Left colon (tissue), 2 donors: ENCODE results near the gene PDE4D. TPM values are rescaled to one million over a fixed set of nuclear protein-coding genes. Genes with fewer than 3 reads are reported as not detected.
A peak's percentile ranks its signal among the peaks of the same experiment; 100 is the strongest.

Experiments
- ATAC-seq: fragments of 200-7000 bp; cut with Tn5 transposase; one replicate; pipeline ENCODE4 v1.9.1; 2020; ENCODE audit warnings: mild to moderate bottlenecking, moderate library complexity
- DNase-seq, 2 donors: peaks; one replicate each; pipeline ENCODE4 v3.0.0-alpha.2; 2020
- intact Hi-C, 2 donors: fragments of 100-400 bp; cut with DNase I in 1 of 2; cut with micrococcal nuclease in 1 of 2; formaldehyde crosslinking; loops; one replicate each; pipeline versions ENCODE4 v1.11.2 to v1.14.0; 2022; cut with DNase I, micrococcal nuclease
- total RNA-seq, 2 donors: library from RNA; stranded (reverse); fragmentation: NEBNext Ultra II Directional; extraction: Animal tissue kit (Norgen Biotek cat#: 25700); gene quantifications; one replicate each; pipeline ENCODE4 v1.2.1, GENCODE V29; 2021
- donor health status: DM: no; HTN: no; CAD: no.
- donor health status: DM: yes; HTN: yes; CAD: no.

The PDE4D gene
- total RNA-seq, 2 donors from 2014 or later, result 50.6 to 67.8 TPM

DNA sequence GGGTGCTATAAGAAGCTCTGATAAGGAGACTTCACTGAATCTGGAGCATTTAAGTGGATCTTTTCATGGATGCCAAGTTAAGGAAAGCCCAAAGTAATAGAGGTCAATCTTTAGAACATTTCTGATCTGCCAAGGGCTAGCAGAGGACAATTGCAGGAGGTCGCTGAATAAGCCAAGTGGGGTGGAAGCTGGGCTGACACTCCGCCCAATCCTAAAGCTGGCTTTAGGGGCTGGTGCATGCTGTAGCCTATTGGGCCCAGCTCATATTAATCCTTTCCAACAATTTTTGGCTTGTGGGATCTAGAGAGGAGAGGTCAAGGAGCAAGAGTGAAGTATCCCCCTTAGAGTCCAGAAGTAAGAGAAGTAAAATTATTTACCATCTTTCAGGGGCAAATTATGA, 784.1 kb downstream of the PDE4D start:
- ATAC-seq, result no peak
- intact Hi-C loops, result no loop called here
- DNase-seq, result no peak

GRCh38 chr5:59107692-59108091, 785.8 kb downstream of the PDE4D start:
- ATAC-seq (no peak), DNase-seq (no peak)
- intact Hi-C loops, result no loop called here

DNA sequence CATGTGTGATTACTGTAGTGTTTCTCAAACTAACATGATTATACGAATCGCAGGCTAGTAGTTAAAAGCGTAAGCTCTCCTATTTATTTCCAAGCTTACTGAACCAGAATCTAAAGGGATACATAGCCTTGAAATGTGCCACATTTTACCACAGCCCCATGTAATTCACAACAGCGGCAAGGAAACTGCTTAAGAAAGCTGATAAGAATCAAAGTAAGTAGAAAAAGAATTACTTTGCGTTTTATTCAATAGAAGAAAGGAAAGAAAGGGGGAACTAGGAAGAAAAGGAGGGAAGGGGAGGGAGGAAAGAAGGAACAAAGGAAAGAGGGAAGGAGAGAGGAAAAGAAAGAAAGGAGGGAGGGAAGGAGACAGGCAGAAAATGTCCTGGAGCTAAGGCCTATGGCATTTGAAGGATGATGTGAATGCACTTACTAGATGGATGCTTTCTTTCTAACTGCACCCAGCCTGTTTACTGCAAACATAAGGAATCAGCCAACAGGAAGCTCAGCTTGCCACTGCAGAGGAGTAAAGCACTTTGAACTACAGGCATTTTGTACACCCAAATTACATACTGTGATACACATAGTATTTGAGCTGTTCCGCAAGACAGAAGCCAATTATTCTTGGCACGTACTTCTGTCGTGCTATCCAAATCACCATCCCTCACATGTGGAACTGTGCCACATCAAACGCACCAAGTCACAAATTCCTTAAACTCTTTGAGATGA, 789.0 kb downstream of the PDE4D start:
- ATAC-seq, result no peak
- intact Hi-C loops, result no loop called here
- no peak for DNase-seq

DNA sequence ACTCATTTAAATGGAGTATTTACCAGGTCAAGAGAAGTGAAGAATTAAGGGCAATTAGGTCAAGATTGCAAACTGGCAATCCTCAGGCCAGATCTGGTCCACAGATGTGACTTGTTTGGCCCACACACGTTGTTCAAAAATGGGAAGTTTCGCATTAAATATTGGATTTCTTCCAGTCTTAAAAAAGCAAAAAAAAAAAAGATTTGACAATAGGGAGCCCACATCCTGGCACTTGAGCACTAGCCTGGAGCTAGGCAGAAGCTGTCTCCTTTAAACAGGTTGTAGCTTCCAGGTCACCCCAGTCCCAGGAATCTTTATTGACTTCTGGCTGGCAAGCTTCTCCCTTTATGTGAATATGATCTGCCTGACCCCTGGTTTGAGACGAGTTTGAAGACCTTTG, 790.2 kb downstream of the PDE4D start:
- DNase-seq (no peak), ATAC-seq (no peak)
- intact Hi-C loops, result no loop called here

GRCh38 chr5:59102437-59102836, 791.1 kb downstream of the PDE4D start:
- no peak for DNase-seq
- intact Hi-C loops, result no loop called here
- no peak for ATAC-seq

GRCh38 chr5:59100875-59101274, 792.7 kb downstream of the PDE4D start:
- DNase-seq, result no peak
- intact Hi-C loops, result no loop called here
- ATAC-seq, result no peak

DNA sequence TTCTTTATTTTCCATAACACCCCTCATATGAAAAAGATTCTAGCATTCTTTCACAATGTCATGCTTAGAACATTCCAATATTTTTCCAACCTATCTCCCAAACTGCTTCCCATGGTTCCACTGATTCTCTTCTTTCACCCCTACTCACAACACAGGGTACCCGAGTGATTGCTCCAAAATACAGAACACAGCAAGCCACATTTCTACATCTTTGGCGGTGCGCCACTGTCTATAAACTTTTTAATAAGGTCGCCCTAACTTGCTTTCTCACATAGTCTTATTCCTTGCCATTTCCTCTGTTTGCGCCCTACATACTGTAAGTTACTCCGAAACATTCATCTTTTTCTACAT, 793.6 kb downstream of the PDE4D start:
- DNase-seq, result no peak
- ATAC-seq, result no peak
- intact Hi-C loops, result no loop called here

GRCh38 chr5:59099270-59099994, 794.1 kb downstream of the PDE4D start:
- DNase-seq, result no peak
- ATAC-seq, result peak; percentile 94
- intact Hi-C loops, result no loop called here

- DNase-seq (no peak), ATAC-seq (no peak)
- intact Hi-C loops, result no loop called here
Measured at GRCh38 chr5:59098743-59099142, 794.8 kb downstream of the PDE4D start.

DNA sequence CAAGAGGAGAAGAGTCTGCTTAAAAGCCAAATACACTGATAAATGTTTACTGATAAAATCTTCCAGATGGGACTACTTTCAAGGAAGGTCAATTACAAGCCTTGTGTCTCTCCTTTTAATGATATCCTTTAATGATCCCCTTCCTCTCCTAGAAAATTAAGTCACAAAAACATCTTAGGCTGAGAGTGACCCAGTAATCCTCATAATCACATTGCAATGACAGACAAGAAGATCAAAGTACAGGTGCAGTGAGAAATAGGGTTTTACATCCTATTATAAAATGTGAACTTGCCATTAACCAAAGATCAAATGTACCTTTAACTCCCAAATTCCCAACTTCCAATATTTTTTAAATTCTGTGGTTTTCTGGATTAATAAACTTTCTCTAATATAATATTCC, 795.8 kb downstream of the PDE4D start:
- no peak for DNase-seq
- intact Hi-C loops, result no loop called here
- peak; percentile 39 for ATAC-seq

GRCh38 chr5:59097116-59097515, 796.4 kb downstream of the PDE4D start:
- intact Hi-C loops, result no loop called here
- no peak for ATAC-seq
- no peak for DNase-seq

DNA sequence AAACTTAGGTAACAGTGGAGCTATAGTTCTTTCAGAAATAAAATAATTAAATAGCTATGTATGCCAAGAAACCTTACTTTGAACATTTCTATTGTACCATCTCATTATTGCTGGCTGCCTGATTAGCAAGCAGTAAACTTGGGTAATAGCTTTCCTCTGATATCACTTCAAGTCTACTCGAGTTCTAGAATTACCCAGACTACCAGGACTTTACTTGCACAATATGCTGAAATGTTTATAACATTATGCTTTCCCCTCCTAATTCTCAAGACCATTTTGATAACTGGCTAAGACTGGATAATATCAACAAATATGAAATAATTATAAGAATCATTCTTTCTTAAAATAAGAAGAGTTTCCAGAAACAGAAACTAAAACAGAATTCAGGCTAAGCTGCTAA, 798.0 kb downstream of the PDE4D start:
- ATAC-seq, result no peak
- no peak for DNase-seq
- intact Hi-C loops, result no loop called here

DNA sequence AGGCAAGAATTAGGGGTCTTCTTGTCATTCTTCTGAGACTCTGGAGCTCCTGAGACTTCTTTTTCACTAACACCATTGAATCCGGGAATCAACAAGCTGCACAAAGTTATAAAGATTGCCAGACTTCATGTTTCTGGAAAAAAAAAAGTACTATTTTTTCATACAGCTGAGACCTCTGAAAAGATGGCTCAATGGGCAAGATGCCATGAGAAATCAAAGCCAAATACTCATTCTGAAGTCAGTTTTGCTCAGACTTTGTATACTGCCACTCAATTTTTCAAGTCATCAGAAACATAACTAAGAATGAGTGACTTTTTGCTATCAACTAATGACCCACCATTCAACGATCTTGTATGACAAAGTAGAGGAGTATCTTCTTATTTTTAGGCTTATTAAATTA, 798.7 kb downstream of the PDE4D start:
- ATAC-seq, result no peak
- intact Hi-C loops, result no loop called here
- no peak for DNase-seq

- intact Hi-C loops, result no loop called here
- DNase-seq (no peak), ATAC-seq (no peak)
Measured at GRCh38 chr5:59093329-59093728, 800.2 kb downstream of the PDE4D start.

GRCh38 chr5:59092758-59093157, 800.8 kb downstream of the PDE4D start:
- intact Hi-C loops, result no loop called here
- ATAC-seq (no peak), DNase-seq (no peak)

DNA sequence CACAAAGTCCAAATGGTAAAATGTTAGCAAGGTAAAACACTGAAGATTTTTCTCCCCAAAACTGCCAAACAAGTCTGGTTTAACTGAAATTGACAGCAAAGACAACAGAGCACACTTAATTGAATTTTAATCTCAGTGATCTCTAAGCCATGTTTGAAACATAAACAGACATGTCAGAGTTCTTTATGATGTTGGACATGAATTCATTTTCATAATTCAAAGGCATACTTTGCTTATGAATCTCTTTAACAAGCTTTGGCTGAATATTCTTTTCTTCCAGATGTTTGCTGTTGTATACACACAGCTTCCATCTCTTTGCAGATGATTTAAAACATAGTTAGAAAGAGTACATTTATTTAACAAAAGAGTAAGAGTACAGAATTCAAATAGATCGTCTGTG, 801.6 kb downstream of the PDE4D start:
- ATAC-seq (no peak), DNase-seq (no peak)
- intact Hi-C loops, result no loop called here

- no peak for DNase-seq
- intact Hi-C loops, result no loop called here
- ATAC-seq, result no peak
Measured at GRCh38 chr5:59090323-59090722, 803.2 kb downstream of the PDE4D start.

DNA sequence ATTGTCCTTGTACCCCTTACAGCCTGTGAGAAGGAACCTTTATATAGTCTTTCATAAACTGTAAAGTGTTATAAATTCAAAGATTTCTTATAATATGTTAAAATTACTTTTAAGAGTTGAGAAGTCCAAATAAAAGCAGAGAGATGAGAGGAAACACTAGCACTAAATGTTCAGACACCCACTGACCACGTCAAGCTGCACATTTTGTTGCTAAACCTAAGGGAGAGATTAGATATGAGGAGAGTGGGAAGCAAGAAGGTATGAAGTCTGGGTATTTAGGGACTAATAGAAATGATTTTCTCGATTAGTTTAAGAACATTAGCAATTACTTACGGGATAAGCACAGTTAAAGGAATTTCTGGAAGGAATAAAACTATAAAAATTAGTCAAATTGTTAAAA, 803.8 kb downstream of the PDE4D start:
- no peak for ATAC-seq
- DNase-seq, result no peak
- intact Hi-C loops, result no loop called here

DNA sequence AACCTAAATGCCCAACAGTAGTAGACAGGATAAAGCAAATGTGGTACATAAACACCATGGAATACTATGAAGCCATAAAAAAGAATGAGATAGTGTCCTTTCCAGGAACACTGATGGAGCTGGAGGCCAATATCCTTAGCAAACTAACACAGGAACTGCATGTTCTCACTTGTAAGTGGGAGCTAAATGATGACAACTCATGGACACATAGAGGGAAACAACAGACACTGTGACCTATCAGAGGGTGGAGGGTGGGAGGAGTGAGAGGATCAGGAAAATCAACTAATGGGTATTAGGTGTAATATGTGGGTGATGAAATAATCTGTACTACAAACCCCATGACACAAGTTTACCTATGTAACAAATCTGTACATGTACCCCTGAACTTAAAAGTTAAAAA, 805.0 kb downstream of the PDE4D start:
- DNase-seq, result no peak
- intact Hi-C loops, result no loop called here
- ATAC-seq, result no peak

GRCh38 chr5:59086024-59086423, 807.5 kb downstream of the PDE4D start:
- DNase-seq (no peak), ATAC-seq (no peak)
- intact Hi-C loops, result no loop called here

- ATAC-seq, result no peak
- intact Hi-C loops, result no loop called here
- DNase-seq, result no peak
Measured at GRCh38 chr5:59081693-59082092, 811.8 kb downstream of the PDE4D start.
